ENCODE results near the gene CTNS.

The CTNS gene

DNA sequence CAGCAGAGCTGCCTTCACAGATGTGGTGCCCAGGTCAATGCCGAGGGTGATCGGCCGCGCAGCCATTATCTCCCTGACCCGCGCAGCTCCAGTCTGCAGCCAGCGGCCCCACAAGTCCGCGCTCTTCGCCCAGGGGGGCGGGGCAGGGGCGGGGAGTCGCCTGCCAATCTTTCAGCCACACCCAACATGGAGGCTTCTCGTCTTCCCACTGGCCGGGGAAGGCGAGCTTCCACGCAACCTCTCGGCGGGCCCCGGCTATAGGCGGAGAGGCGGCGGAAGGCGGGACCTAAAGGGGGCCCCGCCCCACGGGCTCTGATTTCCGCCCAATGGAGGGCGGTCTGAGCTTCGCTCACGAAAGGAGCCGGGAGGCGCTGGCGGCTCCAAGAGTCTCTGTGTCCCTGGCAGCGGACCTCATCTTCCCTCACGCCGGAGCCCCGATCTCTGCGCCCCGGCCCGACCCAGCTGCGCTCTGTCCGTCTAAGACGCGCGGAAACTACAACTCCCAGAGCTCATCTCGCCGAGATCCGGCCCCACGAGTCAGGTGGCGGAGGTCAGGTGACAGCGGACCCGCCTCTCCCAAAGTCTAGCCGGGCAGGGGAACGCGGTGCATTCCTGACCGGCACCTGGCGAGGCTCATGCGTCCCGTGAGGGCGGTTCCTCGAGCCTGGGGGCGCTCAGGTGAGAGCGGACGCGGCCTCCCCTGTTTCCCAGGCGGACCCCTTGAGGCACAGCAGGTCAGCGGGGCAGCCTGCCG is at the start of gene CTNS, which contains the start of gene SHPK:
CTNS (plus strand) TSS at position 607 of the 754 bp plus-strand sequence. CDS start 3,447 bp downstream, outside the sequence.
SHPK (minus strand) TSS at position 97 of the 754 bp plus-strand sequence; CDS start at position 66, 31 bp downstream.
- TF ChIP-seq, protein P1, sequence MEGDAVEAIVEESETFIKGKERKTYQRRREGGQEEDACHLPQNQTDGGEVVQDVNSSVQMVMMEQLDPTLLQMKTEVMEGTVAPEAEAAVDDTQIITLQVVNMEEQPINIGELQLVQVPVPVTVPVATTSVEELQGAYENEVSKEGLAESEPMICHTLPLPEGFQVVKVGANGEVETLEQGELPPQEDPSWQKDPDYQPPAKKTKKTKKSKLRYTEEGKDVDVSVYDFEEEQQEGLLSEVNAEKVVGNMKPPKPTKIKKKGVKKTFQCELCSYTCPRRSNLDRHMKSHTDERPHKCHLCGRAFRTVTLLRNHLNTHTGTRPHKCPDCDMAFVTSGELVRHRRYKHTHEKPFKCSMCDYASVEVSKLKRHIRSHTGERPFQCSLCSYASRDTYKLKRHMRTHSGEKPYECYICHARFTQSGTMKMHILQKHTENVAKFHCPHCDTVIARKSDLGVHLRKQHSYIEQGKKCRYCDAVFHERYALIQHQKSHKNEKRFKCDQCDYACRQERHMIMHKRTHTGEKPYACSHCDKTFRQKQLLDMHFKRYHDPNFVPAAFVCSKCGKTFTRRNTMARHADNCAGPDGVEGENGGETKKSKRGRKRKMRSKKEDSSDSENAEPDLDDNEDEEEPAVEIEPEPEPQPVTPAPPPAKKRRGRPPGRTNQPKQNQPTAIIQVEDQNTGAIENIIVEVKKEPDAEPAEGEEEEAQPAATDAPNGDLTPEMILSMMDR (conservative IDR thresholded peaks at IDR 0.05) = no peak
- no peak; the same call in 1 of the 2 replicates for TF ChIP-seq ZFX (IDR thresholded peaks at IDR 0.05)
- peak within 1 kb of the TSS; percentile 88 for H3K27ac ChIP-seq

GRCh38 chr17:3589784-3590183 is 46.8 kb upstream of the CTNS start:
- H3K27ac ChIP-seq = no peak overlapping the region
- TF ChIP-seq, protein P1 (conservative IDR thresholded peaks at IDR 0.05) = no peak
- no peak for TF ChIP-seq ZFX (IDR thresholded peaks at IDR 0.05)

GRCh38 chr17:3590231-3590630 is 46.3 kb upstream of the CTNS start:
- no peak for TF ChIP-seq ZFX (IDR thresholded peaks at IDR 0.05)
- TF ChIP-seq, protein P1 (conservative IDR thresholded peaks at IDR 0.05) = no peak
- no peak overlapping the region for H3K27ac ChIP-seq

GRCh38 chr17:3590768-3591167 is 45.8 kb upstream of the CTNS start:
- no peak for TF ChIP-seq ZFX (IDR thresholded peaks at IDR 0.05)
- TF ChIP-seq, protein P1 (conservative IDR thresholded peaks at IDR 0.05) = no peak
- H3K27ac ChIP-seq = no peak overlapping the region

- TF ChIP-seq, protein P1 (conservative IDR thresholded peaks at IDR 0.05) = no peak
- no peak for TF ChIP-seq ZFX (IDR thresholded peaks at IDR 0.05)
Observed at GRCh38 chr17:3592216-3592860, 44.2 kb upstream of the CTNS start.

DNA sequence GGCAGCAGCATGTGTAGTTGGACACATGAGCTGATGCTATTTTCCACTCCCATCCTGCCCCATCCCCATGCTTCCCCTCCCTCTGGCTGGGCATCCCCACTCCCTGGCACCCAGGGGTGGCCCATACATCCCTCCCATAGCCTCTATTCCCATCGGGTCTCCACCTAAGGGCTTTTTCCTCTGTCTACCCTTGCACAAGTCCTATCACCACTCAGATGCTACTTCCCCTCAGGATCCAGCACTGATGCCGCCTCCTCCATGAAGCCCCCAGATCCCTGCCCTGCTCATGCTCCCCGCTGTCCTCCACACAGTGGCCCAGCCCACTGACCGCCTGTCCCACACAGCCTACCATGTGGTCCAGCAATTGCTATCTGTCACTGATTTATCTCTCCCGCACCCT is 43.2 kb upstream of the CTNS start:
- H3K27ac ChIP-seq = no peak overlapping the region

More at GRCh38 chr17:3592216-3592860, 44.2 kb upstream of the CTNS start:
- H3K27ac ChIP-seq = no peak overlapping the region

More for the DNA sequence above, 43.2 kb upstream of the CTNS start:
- no peak for TF ChIP-seq ZFX (IDR thresholded peaks at IDR 0.05)
- TF ChIP-seq, protein P1 (conservative IDR thresholded peaks at IDR 0.05) = no peak
